ENCODE data around the gene PRORP.

- no peak for TF ChIP-seq CTCF (IDR thresholded peaks at IDR 0.05)
- no peak for TF ChIP-seq POLR2A (IDR thresholded peaks at IDR 0.05)
- no peak for TF ChIP-seq POLR2AphosphoS5 (IDR thresholded peaks at IDR 0.05)
Measured at GRCh38 chr14:35159742-35160409, 37.5 kb downstream of the PRORP start.

Data from breast epithelium (tissue), 3 donors.